ENCODE measurements around the gene NAT16.

The NAT16 gene

DNA sequence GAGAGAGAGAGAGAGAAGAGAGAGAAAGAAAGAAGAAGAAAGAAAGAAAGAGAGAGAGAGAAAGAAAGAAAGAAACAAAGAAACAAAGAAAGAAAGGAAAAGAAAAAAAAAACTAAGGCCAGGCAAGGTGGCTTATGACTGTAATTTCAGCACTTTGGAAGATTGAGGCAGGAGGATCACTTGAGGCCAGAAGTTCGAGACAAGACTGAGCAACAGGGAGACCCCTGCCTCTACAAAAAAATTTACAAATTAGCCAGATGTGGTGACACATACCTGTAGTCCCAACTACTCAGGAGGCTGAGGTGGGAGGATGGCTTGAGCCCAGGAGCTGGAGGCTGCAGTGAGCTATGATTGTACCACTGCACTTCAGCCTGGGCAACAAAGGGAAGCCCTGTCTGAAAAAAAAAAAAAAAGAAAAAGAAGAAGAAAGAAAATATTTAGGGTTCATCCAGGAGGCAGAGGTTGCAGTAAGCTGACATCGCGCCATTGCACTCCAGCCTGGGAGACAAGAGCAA is 50.4 kb downstream of the NAT16 start:
- H3K9me3 ChIP-seq: no peaks in the 10 kb centered on the region
- intact Hi-C loops (cut with DNase I; ENCODE audit: low total_unique reads): no loop called here
- no peak for DNase-seq
- H3K27ac ChIP-seq: peak overlapping the region; percentile 89 to 98
- peaks cover 22 to 41% (median 33%) of the 10 kb centered on the region in 3 donors for H3K36me3 ChIP-seq
- peak overlapping the region; percentile 48 to 63 for H3K4me3 ChIP-seq
- no peak for TF ChIP-seq CTCF (IDR thresholded peaks at IDR 0.05)
- H3K27me3 ChIP-seq: no peaks in the 10 kb centered on the region
- peaks cover 5 to 85% (median 38%) of the 10 kb centered on the region in 4 donors for H3K4me1 ChIP-seq

- no peaks in the 10 kb centered on the region for H3K9me3 ChIP-seq
- TF ChIP-seq CTCF (IDR thresholded peaks at IDR 0.05): no peak
- H3K27ac ChIP-seq: peak overlapping the region; percentile 89 to 98
- peak overlapping the region; percentile 48 to 63 for H3K4me3 ChIP-seq
- intact Hi-C loops (cut with DNase I; ENCODE audit: low total_unique reads): no loop called here
- no peaks in the 10 kb centered on the region for H3K27me3 ChIP-seq
- peaks cover 13 to 28% (median 19%) of the 10 kb centered on the region in 3 donors for H3K36me3 ChIP-seq
- DNase-seq: no peak
- H3K4me1 ChIP-seq: peaks cover 5 to 89% (median 47%) of the 10 kb centered on the region in 4 donors
Measured at GRCh38 chr7:101128040-101128834, 51.9 kb downstream of the NAT16 start.

DNA sequence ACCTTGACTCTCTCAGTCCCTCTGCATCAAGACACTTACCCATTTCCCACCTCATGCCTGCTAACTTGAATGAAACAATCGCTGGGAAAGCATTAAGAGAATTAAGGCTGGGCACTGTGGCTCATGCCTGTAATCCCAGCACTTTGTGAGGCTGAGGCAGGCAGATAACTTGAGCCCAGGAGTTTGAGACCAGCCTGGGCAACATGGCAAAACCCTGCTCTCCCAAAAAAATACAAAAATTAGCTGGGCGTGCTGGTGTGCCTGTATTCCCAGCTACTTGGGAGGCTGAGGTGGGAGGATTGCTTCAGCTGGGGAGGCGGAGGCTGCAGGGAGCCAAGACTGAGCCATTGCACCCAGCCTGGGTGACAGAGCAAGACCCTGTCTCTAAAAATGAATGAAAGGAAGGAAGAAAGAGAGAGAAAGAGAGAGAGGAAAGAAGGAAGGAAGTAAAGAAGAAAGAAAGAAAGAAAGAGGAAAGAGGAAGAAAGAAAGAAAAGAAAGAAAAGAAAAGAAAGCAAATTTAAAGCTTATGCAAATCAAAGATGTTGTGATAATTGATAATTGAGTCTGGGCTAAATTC is 52.5 kb downstream of the NAT16 start:
- Histone ChIP-seq H3K4me1 (peaks cover 5 to 96% (median 54%) of the 10 kb centered on the region in 4 donors), H3K36me3 (peaks cover 7 to 22% (median 19%) of the 10 kb centered on the region in 3 donors), H3K9me3 (no peaks in the 10 kb centered on the region), H3K27ac (peak overlapping the region; percentile 89 to 98), H3K27me3 (no peaks in the 10 kb centered on the region), H3K4me3 (peak overlapping the region; percentile 48 to 63)
- intact Hi-C loops (cut with DNase I; ENCODE audit: low total_unique reads): no loop called here
- no peak for DNase-seq
- TF ChIP-seq CTCF (IDR thresholded peaks at IDR 0.05): no peak

GRCh38 chr7:101126651-101127459 is 53.2 kb downstream of the NAT16 start, which contains the start of gene SERPINE1:
SERPINE1 (plus strand) TSS chr7:101127104; CDS start chr7:101128394, 1,290 bp downstream.
- no peaks in the 10 kb centered on the region for H3K27me3 ChIP-seq
- peak within 1 kb of the TSS; percentile 89 to 98 for H3K27ac ChIP-seq
- intact Hi-C loops (cut with DNase I; ENCODE audit: low total_unique reads): no loop called here
- peaks cover 5 to 97% (median 59%) of the 10 kb centered on the region in 4 donors for H3K4me1 ChIP-seq
- H3K36me3 ChIP-seq: peaks cover 2 to 17% (median 16%) of the 10 kb centered on the region in 3 donors
- no peaks in the 10 kb centered on the region for H3K9me3 ChIP-seq
- peak within 1 kb of the TSS; percentile 48 to 63 for H3K4me3 ChIP-seq
- peak; percentile 97 to 98 for DNase-seq
- peak in 1 of 2 experiments; percentile 22 for TF ChIP-seq CTCF (IDR thresholded peaks at IDR 0.05)

GRCh38 chr7:101125989-101126650 is 54.0 kb downstream of the NAT16 start:
- H3K27me3 ChIP-seq: no peaks in the 10 kb centered on the region
- peak; percentile 71 to 86 for DNase-seq
- H3K9me3 ChIP-seq: no peaks in the 10 kb centered on the region
- H3K36me3 ChIP-seq: peaks cover 0 to 10% (median 10%) of the 10 kb centered on the region in 3 donors
- H3K4me1 ChIP-seq: peaks cover 5 to 96% (median 64%) of the 10 kb centered on the region in 4 donors
- peak overlapping the region; percentile 89 to 98 for H3K27ac ChIP-seq
- intact Hi-C loops (cut with DNase I; ENCODE audit: low total_unique reads): no loop called here
- peak overlapping the region; percentile 48 to 63 for H3K4me3 ChIP-seq
- TF ChIP-seq CTCF (IDR thresholded peaks at IDR 0.05): peak in 1 of 2 experiments; percentile 32
